Stimulated activated CD8-positive, alpha-beta memory T cell treated with anti-CD3 and anti-CD28 coated beads, Interleukin-7, amount 100 ng/mL, for 48 hours (primary cell): ENCODE data around the gene KCNMB2.

ENCODE experiments used
- DNase-seq, 2 donors: peaks; one replicate each; pipeline ENCODE4 v3.0.0-alpha.2; 2020; ENCODE audit warnings: low read depth in 1 of 2; ENCODE audit errors: extremely low read depth in 1 of 2

Gene KCNMB2

DNA sequence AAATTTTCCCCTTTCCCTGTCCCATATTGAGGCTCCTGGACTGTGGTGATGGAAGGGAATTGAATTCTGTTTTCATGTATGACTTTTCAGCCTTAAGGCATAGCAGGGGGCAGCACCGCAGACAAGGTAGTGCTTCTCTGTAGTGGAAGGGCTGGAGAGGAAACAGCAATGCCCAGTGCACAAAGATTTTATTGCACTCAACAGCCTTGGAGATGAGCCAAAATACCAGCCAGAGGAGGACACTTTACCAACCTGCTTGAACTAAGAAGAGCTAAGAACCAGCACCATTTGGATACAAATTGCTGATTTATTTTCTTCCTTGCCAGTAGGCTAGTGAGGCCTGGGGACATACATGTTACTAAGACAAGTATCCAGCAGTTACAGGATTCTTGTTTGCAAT, 98.7 kb downstream of the KCNMB2 start:
- no peak for DNase-seq

- no peak for DNase-seq
Observed at GRCh38 chr3:178637802-178638201, 101.6 kb downstream of the KCNMB2 start.

DNA sequence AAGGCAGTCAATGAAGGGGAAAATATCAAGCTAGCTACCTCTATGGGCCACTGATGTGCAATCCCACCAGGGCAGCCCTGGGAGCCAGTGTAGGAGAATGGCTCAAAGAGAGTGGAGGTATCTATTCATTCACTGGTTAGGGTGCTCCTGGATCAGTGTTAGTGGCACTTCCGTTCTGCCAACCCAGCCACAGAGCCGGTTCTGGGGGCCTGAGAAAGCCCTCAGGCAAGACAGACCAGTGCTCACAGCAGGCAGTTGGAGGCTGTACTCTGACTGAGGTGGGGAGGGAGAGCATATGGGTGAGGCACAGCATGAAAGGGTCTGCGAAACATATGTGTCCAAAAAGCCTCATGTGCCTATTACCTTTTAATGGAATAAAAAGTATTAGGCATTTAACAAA, 109.3 kb downstream of the KCNMB2 start:
- no peak for DNase-seq

- no peak for DNase-seq
Observed at GRCh38 chr3:178646186-178646862, 110.1 kb downstream of the KCNMB2 start.

DNA sequence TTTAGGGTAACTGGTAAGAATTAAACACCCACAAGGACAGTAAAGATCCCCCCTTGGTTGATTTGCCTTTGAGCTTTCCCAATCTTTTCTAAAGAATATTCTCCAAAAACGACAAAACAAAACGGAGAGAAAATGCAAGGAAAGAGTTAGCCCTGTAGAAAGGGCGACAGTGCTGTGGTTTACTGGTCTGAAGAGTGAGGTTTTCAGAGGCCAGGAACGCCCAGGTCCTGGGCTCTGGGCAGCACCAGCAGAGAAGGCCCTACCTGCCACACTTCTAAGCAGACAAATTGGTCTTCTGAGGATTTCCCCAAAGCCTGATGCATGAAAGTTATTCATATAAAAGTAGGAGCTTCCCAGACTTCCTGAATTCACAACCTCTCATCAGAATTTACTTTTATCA, 119.3 kb downstream of the KCNMB2 start:
- no peak for DNase-seq

DNA sequence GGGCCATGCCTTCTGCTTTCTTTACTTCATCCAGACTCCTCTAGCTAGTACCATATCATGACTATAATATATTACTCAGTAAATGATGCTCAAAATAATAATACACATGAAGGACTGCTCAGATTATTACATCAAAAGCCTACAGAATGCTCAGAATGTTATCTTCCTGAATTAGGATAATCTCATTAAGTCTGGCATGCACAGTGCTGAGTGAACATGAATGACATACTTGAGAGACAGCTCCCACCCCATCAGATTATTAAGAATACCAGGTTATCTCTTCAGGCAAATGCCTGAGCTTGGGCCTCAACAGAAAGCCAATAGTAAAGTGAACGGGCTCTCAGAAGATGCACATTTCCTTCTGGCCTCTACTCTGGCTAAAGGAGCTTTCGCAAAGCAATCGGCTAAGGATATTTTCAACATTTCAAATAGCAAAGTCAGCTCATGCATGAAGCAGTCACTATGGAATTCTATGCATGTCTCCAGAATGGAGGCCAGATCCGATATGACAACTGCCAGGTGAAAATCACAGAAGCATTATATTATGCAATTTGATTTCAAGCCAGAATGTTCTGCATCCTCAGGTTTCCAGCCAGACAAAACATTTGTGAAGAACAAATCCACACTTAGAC, 122.6 kb downstream of the KCNMB2 start:
- no peak for DNase-seq

- DNase-seq, result no peak
Observed at GRCh38 chr3:178663201-178663934, 127.1 kb downstream of the KCNMB2 start.

GRCh38 chr3:178665747-178666146, 129.5 kb downstream of the KCNMB2 start:
- DNase-seq, result no peak

GRCh38 chr3:178669022-178669601, 132.9 kb downstream of the KCNMB2 start:
- no peak for DNase-seq

GRCh38 chr3:178669758-178670157, 133.5 kb downstream of the KCNMB2 start:
- no peak for DNase-seq

DNA sequence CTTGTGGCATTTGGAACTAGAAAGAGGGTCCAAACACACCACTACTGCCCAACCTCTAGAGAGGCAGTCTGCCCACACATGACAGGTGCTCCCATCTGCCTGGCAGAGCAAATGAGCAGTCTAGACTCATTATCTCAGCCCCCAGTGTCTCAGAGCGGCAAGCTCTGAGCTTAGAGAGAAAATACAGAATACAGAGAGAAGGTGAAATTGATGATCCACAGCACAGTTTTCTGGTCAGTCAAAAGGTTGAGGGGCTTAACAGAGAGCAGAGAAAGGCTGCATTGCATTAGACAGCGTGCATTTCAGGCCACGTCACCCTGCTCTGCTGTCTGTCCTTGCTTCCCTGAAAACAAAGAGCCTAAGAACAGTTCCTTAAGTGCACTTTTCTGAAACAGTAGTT, 135.1 kb downstream of the KCNMB2 start:
- no peak for DNase-seq

DNA sequence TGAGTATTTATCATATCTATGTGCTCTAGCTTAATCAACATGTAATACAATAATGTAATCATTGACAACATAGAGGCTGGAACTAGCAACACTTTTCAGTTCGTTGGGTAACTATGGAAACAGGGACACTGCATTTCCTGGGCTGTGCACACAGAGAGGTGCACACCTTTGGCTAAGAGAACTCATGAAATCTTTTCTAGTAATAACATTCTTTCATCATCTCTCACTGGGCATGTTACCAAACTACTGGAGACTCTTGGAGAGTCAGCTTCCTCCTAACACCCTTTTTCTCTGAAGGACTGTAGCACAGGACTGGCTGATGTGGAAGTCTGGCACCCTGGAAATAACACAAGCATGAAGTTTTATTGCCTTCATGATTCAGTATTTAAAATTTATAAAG, 135.6 kb downstream of the KCNMB2 start:
- no peak for DNase-seq

GRCh38 chr3:178672275-178672674, 136.0 kb downstream of the KCNMB2 start:
- DNase-seq, result no peak

DNA sequence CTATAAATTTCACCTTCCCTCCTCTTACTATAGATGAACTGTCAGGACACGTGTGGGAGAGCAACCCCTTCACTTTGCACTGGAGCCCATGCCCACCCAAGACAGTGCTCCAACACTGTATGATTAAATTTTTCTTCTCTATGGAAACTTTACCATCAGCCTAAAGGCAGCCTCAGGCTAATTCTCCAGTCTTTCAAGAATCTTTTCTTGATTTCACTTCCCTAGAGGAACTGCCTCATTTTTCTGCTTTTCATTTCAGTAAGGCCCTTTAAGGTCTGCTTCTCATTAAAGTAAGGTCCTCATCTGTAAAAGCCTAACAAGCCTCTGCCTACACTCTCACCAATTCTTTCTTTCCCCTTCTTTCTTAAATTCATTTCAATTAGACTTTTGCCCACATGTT, 137.3 kb downstream of the KCNMB2 start:
- DNase-seq, result no peak

DNA sequence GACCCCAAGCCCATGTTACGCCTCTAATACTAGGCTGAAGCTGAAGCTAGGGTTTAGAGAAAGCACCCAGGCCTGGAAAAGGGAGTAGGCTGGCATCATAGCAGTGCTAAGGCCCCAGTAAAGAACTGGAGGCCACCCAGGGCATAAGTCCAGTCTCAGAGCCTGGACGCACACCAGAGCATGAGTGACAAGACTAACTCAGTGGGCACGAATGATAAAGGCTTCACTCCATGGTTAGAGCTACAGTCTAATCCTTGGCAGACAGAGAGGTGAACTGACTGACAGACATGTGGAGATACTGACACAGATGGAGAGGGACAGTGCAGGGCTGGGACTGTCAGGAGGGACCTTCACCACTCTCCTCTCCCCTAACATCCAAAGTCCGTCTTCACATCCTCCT, 139.8 kb downstream of the KCNMB2 start:
- DNase-seq, result no peak

GRCh38 chr3:178676942-178677790, 140.9 kb downstream of the KCNMB2 start:
- no peak for DNase-seq

DNA sequence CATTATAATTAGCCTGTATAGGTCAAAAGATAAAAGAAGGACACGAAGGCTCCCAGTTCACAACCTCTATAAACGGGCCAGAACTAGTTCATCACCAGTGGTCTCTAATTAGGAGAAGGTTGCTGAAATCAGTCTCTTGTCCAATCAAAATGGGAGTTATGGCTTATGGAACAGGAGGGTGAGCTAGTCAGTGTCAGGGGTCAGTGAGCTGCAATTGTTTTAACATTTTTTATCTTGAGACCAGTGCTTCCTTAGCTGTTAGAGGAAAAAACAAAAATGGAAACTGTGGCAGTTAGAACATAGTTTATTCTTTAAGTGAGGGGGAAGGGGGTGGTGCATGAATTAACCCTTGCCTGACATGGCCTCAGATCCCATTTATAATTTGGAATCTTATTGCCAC, 141.7 kb downstream of the KCNMB2 start:
- no peak for DNase-seq

GRCh38 chr3:178680037-178680436, 143.8 kb downstream of the KCNMB2 start:
- no peak for DNase-seq

DNA sequence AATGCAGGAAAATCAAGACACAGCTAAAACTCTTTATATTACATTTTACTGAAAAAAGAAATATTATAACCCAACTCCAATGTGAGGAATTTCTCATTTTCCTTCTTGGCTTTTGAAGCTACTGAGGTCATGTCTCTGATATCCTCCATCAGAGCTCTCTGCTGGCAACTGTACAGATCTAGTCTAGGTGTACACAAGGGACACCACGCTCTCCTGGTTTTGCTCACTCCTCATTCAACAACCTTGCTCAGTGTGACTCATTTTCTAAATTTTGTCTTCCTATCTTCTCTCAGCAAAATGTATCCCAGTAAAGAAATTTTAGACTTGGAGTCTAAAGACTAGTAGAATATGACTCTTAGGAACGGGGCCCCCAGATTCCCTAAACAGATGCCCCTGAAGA, 144.3 kb downstream of the KCNMB2 start:
- no peak for DNase-seq

GRCh38 chr3:178684881-178685590, 148.8 kb downstream of the KCNMB2 start:
- DNase-seq, result no peak
